ENCODE data around the gene ZNF574.

Gene ZNF574

GRCh38 chr19:42065051-42065450, 10.9 kb upstream of the ZNF574 start:
- ChIA-PET CTCF (interaction anchor here (0.8 kb wide), 1 partner anchor 13 kb away, joined by 4 read pairs; no protein-coding TSS in a partner anchor), POLR2A (ENCODE audit: low non-redundant PET) (no interaction called here)
- TF ChIP-seq, protein P1, sequence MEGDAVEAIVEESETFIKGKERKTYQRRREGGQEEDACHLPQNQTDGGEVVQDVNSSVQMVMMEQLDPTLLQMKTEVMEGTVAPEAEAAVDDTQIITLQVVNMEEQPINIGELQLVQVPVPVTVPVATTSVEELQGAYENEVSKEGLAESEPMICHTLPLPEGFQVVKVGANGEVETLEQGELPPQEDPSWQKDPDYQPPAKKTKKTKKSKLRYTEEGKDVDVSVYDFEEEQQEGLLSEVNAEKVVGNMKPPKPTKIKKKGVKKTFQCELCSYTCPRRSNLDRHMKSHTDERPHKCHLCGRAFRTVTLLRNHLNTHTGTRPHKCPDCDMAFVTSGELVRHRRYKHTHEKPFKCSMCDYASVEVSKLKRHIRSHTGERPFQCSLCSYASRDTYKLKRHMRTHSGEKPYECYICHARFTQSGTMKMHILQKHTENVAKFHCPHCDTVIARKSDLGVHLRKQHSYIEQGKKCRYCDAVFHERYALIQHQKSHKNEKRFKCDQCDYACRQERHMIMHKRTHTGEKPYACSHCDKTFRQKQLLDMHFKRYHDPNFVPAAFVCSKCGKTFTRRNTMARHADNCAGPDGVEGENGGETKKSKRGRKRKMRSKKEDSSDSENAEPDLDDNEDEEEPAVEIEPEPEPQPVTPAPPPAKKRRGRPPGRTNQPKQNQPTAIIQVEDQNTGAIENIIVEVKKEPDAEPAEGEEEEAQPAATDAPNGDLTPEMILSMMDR (conservative IDR thresholded peaks at IDR 0.05; ENCODE audit: low read depth), result no peak
- DNase-seq (ENCODE audit: low spot score), result no peak
- H3K27ac ChIP-seq, result no peak overlapping the region

DNA sequence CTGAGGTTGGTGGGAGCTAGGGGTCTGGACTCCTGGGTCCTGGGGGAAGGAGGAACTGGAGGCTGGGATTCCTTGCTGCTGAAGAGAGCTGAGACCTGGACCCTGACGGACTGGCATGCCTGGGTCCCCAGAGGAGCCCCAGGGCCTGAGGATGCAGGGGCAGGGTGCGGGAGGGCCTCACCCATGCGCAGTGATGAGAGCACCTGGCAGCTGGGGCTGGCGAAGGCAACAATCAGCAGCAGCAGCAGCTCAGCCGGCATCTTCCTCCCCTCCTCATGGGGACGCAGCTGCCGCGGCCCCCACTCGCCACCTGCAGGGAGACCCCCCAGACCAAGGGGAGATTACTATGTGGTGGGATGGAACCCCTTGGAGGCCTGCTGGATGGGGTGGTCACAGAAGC, 10.5 kb upstream of the ZNF574 start:
- H3K27ac ChIP-seq, result no peak overlapping the region
- TF ChIP-seq, protein P1 (conservative IDR thresholded peaks at IDR 0.05; ENCODE audit: low read depth), result no peak
- ChIA-PET POLR2A (ENCODE audit: low non-redundant PET) (no interaction called here), CTCF (interaction anchor here (0.8 kb wide), 1 partner anchor 14 kb away, joined by 4 read pairs; no protein-coding TSS in a partner anchor)
- no peak for DNase-seq (ENCODE audit: low spot score)

DNA sequence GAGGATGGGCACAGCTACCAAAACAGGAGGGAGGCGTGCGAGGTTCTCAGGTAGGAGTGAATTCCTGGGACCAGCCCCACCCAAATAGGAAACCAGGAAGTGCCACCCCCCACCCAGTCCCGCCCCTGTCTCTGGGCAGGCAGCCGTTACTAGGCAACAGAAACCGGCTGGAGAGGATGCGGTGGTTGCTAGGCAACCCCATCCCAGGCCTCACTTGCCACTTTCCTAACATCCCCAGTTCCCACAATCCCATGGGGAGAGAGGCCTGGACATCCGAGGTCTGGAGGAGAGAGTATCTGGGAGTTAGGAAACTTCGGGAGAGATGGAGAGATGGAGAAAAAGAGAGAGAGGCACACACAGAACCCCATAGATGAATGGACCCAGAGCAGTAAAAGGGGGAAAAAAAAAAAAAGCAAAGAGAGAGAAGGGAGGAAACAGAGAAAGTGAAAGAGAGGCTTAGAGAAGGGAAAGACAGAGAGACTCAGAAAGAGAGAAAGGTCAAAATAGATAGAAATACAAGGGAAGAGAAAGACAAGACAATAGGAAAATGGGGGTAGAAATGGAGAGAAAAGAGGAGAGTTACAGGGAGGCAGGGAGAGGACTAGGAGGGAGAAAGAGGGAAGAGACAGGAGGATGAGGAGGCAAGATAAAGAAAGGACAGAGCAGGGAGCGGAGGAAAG, 9.8 kb upstream of the ZNF574 start:
- DNase-seq (ENCODE audit: low spot score), result peak; percentile 66
- ChIA-PET CTCF (no interaction called here), POLR2A (ENCODE audit: low non-redundant PET) (no interaction called here)
- TF ChIP-seq, protein P1 (conservative IDR thresholded peaks at IDR 0.05; ENCODE audit: low read depth), result no peak
- no peak overlapping the region for H3K27ac ChIP-seq

DNA sequence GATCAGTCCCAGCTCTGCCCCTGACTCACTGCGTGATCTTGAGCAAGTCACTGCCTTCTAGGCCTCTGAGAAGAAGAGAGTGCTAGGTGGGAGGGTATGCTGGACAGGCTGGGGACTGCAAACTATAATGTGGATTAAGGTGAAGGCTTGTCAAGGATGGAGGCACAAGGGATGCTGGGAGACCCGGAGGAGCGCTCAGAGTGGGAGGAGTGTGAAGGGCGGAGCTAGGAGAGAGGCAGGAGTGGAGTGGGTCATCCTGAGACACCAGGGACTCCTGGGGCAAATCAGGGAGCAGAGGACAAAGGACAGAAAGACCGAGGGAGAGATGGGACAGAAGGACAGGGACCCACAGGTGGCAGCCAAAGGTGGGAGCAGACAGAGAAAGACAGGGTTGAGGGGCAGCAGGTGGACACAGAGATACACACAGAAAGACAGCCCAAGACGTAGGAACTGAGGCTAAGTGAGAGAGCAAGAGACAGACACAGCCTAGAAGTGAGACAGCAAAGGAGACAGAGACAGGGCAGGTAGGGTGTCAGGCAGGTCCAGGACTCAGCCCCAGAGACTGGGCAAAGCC, 8.6 kb upstream of the ZNF574 start:
- TF ChIP-seq, protein P1 (conservative IDR thresholded peaks at IDR 0.05; ENCODE audit: low read depth), result no peak
- CTCF ChIA-PET, result interaction anchor here (0.5 kb wide), 1 partner anchor 117 kb away, joined by 4 read pairs; no protein-coding TSS in a partner anchor
- no peak overlapping the region for H3K27ac ChIP-seq
- POLR2A ChIA-PET (ENCODE audit: low non-redundant PET), result no interaction called here
- DNase-seq (ENCODE audit: low spot score), result no peak

GRCh38 chr19:42068361-42068755, 7.6 kb upstream of the ZNF574 start:
- H3K27ac ChIP-seq, result no peak overlapping the region
- no peak for DNase-seq (ENCODE audit: low spot score)
- ChIA-PET CTCF (interaction anchor here (0.6 kb wide), 1 partner anchor 496 kb away, joined by 3 read pairs; no protein-coding TSS in a partner anchor), POLR2A (ENCODE audit: low non-redundant PET) (no interaction called here)
- TF ChIP-seq, protein P1 (conservative IDR thresholded peaks at IDR 0.05; ENCODE audit: low read depth), result no peak

GRCh38 chr19:42068756-42069571, 7.0 kb upstream of the ZNF574 start:
- DNase-seq (ENCODE audit: low spot score), result no peak
- ChIA-PET CTCF (no interaction called here), POLR2A (ENCODE audit: low non-redundant PET) (interaction anchor here (0.6 kb wide), 1 partner anchor 201 kb away, joined by 3 read pairs; no protein-coding TSS in a partner anchor)

More at GRCh38 chr19:42068756-42069571, 7.0 kb upstream of the ZNF574 start:
- H3K27ac ChIP-seq, result no peak overlapping the region
- TF ChIP-seq, protein P1 (conservative IDR thresholded peaks at IDR 0.05; ENCODE audit: low read depth), result no peak
